Loucy (cell line): ENCODE results near the gene WDR1.

Experiments used
- H2AFZ ChIP-seq: fragments of 200-600 bp; sonication (generic); 2 replicates; pipeline ENCODE4 v1.6.0; 2016; ENCODE audit warnings: antibody characterized with exemption, mild to moderate bottlenecking, low read length, moderate library complexity
- H3F3A ChIP-seq: fragments of 200-600 bp; 2 replicates; pipeline ENCODE4 v1.6.0; 2016; ENCODE audit warnings: antibody characterized with exemption, low read depth, mild to moderate bottlenecking
- H3K27me3 ChIP-seq: fragments of 200-600 bp; sonication (generic); 2 replicates; pipeline ENCODE4 v1.6.1; 2014; ENCODE audit warnings: low read length, mild to moderate bottlenecking; ENCODE audit not compliant: insufficient read depth, poor library complexity, severe bottlenecking
- H3K36me3 ChIP-seq: fragments of 200-600 bp; sonication (generic); 2 replicates; pipeline ENCODE4 v1.6.1; 2016; ENCODE audit warnings: low read length; ENCODE audit not compliant: insufficient read depth
- H3K4me1 ChIP-seq: fragments of 200-600 bp; sonication (generic); 2 replicates; pipeline ENCODE4 v1.5.1; 2014; ENCODE audit warnings: low read length, mild to moderate bottlenecking; ENCODE audit not compliant: insufficient read depth, poor library complexity, severe bottlenecking
- H3K4me2 ChIP-seq: fragments of 200-600 bp; sonication (generic); 2 replicates; pipeline ENCODE4 v1.6.0; 2014; ENCODE audit warnings: antibody characterized with exemption, low read length, low read depth, mild to moderate bottlenecking; ENCODE audit not compliant: poor library complexity, severe bottlenecking
- H3K4me3 ChIP-seq: fragments of 200-600 bp; sonication (generic); 2 replicates; pipeline ENCODE4 v1.5.1; 2014; ENCODE audit warnings: low read length, mild to moderate bottlenecking, mixed read lengths; ENCODE audit not compliant: poor library complexity, severe bottlenecking
- H3K79me2 ChIP-seq: fragments of 200-600 bp; sonication (generic); 2 replicates; pipeline ENCODE4 v1.6.1; 2014; ENCODE audit warnings: low read length; ENCODE audit not compliant: insufficient read depth
- H3K9ac ChIP-seq: fragments of 200-600 bp; sonication (generic); 2 replicates; pipeline ENCODE4 v1.6.0; 2014; ENCODE audit warnings: mild to moderate bottlenecking, low read depth, low read length, moderate library complexity; ENCODE audit not compliant: poor library complexity, severe bottlenecking
- H3K9me2 ChIP-seq: fragments of 200-600 bp; sonication (generic); replicated peaks from 2 replicates; pipeline ENCODE4 v1.6.1; 2016; ENCODE audit warnings: low read depth, low read length, mixed read lengths
- H3K9me3 ChIP-seq: fragments of 200-600 bp; sonication (generic); 2 replicates; pipeline ENCODE4 v1.6.1; 2014; ENCODE audit warnings: mild to moderate bottlenecking, antibody characterized with exemption, low read length, low read depth; ENCODE audit not compliant: insufficient read depth
- H4K20me1 ChIP-seq: fragments of 200-600 bp; sonication (generic); 2 replicates; pipeline ENCODE4 v1.6.0; 2014; ENCODE audit warnings: antibody characterized with exemption, low read length, mild to moderate bottlenecking; ENCODE audit not compliant: insufficient read depth, poor library complexity, severe bottlenecking
- CTCF ChIP-seq: fragments of 200-600 bp; sonication (generic); conservative IDR thresholded peaks from 2 replicates; pipeline ENCODE4 v1.5.1; 2014; ENCODE audit warnings: mild to moderate bottlenecking, antibody characterized with exemption, low read length
- EZH2phosphoT487 ChIP-seq: fragments of 200-600 bp; IDR thresholded peaks from 2 replicates; pipeline ENCODE4 v1.6.1; 2018; ENCODE audit warnings: antibody characterized with exemption, mild to moderate bottlenecking, moderate library complexity, borderline replicate concordance

WDR1 gene

GRCh38 chr4:10105920-10106319, 10.7 kb downstream of the WDR1 start:
- Histone ChIP-seq H3K27me3 (no peaks in the 10 kb centered on the region), H3K4me1 (peaks cover 77% of the 10 kb centered on the region), H3K9ac (peak overlapping the region; percentile 43), H3K4me3 (peak overlapping the region; percentile 92), H3F3A (no peaks in the 10 kb centered on the region), H4K20me1 (peaks cover 99% of the 10 kb centered on the region), H3K36me3 (peaks cover 63% of the 10 kb centered on the region), H3K79me2 (peaks cover 100% of the 10 kb centered on the region), H3K9me3 (no peaks in the 10 kb centered on the region), H3K4me2 (peak overlapping the region; percentile 99), H2AFZ (no peak overlapping the region), H3K9me2 (no peaks in the 10 kb centered on the region)
- TF ChIP-seq EZH2phosphoT487 (no peak), CTCF (no peak)

GRCh38 chr4:10105421-10105820, 11.2 kb downstream of the WDR1 start:
- H3K79me2 ChIP-seq: peaks cover 100% of the 10 kb centered on the region
- no peaks in the 10 kb centered on the region for H3K27me3 ChIP-seq
- peak overlapping the region; percentile 92 for H3K4me3 ChIP-seq
- peak overlapping the region; percentile 43 for H3K9ac ChIP-seq
- no peaks in the 10 kb centered on the region for H3F3A ChIP-seq
- peaks cover 99% of the 10 kb centered on the region for H4K20me1 ChIP-seq
- no peaks in the 10 kb centered on the region for H3K9me3 ChIP-seq
- H3K36me3 ChIP-seq: peaks cover 63% of the 10 kb centered on the region
- H2AFZ ChIP-seq: no peak overlapping the region
- H3K9me2 ChIP-seq: no peaks in the 10 kb centered on the region
- peaks cover 77% of the 10 kb centered on the region for H3K4me1 ChIP-seq
- no peak for TF ChIP-seq CTCF
- TF ChIP-seq EZH2phosphoT487: no peak
- H3K4me2 ChIP-seq: peak overlapping the region; percentile 99

- Histone ChIP-seq H3F3A (no peaks in the 10 kb centered on the region), H3K9me3 (no peaks in the 10 kb centered on the region), H3K9ac (peak overlapping the region; percentile 43), H3K79me2 (peaks cover 100% of the 10 kb centered on the region), H3K27me3 (no peaks in the 10 kb centered on the region), H3K4me2 (peak overlapping the region; percentile 99), H2AFZ (no peak overlapping the region), H3K4me3 (peak overlapping the region; percentile 92), H3K4me1 (peaks cover 74% of the 10 kb centered on the region), H3K9me2 (no peaks in the 10 kb centered on the region), H4K20me1 (peaks cover 99% of the 10 kb centered on the region), H3K36me3 (peaks cover 64% of the 10 kb centered on the region)
- TF ChIP-seq EZH2phosphoT487 (no peak), CTCF (no peak)
These were observed 11.7 kb downstream of the WDR1 start for GRCh38 chr4:10104991-10105276.
